Bronchial epithelial cell (primary cell): ENCODE measurements around the gene GPR62. TPM values are rescaled to one million over a fixed set of nuclear protein-coding genes. Genes with fewer than 3 reads are reported as not detected.

Experiments
- DNase-seq: peaks from one replicate; pipeline ENCODE4 v3.0.0-alpha.2; 2010; ENCODE audit warnings: low read depth
- FAIRE-seq: peaks from 2 replicates; lab custom pipeline; 2011; peaks lifted over from hg19 to GRCh38; lab: Jason Lieb, UNC
- H3K27me3 ChIP-seq: 2 replicates; pipeline ENCODE4 v1.5.1; 2011; ENCODE audit warnings: low read length; ENCODE audit not compliant: control insufficient read depth, insufficient read depth
- H3K36me3 ChIP-seq: 2 replicates; pipeline ENCODE4 v1.5.1; 2011; ENCODE audit warnings: low read length; ENCODE audit not compliant: control insufficient read depth, insufficient read depth
- H3K4me3 ChIP-seq: 2 replicates; pipeline ENCODE4 v1.5.1; 2011; ENCODE audit warnings: mild to moderate bottlenecking, low read depth, low read length, control low read depth
- total RNA-seq: library from RNA; depleted of rRNA; stranded (reverse); fragments of >200 nt; gene quantifications from 2 replicates; pipeline ENCODE4 v1.2.1, GENCODE V29; 2014
- TF ChIP-seq, protein P1 (sequence below): IDR thresholded peaks from 2 replicates; pipeline ENCODE4 v1.5.1; 2011; ENCODE audit warnings: mild to moderate bottlenecking, moderate library complexity, low read length, control low read depth, inconsistent platforms; ENCODE audit not compliant: insufficient read depth, severe bottlenecking

The GPR62 gene
- total RNA-seq, 1 donor from 2014 or later: not detected

DNA sequence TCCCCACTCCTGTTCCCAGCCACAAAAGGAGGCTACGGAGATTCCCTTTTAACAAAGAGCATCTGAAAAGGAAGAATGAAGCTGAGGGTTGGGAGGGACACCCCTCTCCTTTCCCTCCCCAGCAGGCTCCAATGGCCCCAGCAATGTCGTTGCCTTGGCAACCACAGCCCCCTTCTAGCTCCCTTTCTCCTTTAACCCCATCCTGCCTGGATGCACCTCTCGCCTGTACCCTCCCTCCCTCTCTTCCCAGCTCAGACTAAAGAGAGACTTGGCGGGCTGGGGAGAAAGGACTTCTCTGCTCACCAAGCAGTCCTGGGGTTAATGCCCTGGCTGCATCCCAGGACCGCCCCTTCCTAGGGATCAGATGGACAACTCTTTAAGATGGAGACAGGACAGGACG, 47.6 kb downstream of the GPR62 start:
- Histone ChIP-seq H3K36me3 (no peaks in the 10 kb centered on the region), H3K27me3 (no peaks in the 10 kb centered on the region), H3K4me3 (no peak overlapping the region)
- no peak for DNase-seq
- TF ChIP-seq, protein P1, sequence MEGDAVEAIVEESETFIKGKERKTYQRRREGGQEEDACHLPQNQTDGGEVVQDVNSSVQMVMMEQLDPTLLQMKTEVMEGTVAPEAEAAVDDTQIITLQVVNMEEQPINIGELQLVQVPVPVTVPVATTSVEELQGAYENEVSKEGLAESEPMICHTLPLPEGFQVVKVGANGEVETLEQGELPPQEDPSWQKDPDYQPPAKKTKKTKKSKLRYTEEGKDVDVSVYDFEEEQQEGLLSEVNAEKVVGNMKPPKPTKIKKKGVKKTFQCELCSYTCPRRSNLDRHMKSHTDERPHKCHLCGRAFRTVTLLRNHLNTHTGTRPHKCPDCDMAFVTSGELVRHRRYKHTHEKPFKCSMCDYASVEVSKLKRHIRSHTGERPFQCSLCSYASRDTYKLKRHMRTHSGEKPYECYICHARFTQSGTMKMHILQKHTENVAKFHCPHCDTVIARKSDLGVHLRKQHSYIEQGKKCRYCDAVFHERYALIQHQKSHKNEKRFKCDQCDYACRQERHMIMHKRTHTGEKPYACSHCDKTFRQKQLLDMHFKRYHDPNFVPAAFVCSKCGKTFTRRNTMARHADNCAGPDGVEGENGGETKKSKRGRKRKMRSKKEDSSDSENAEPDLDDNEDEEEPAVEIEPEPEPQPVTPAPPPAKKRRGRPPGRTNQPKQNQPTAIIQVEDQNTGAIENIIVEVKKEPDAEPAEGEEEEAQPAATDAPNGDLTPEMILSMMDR: no peak
- no peak for FAIRE-seq

DNA sequence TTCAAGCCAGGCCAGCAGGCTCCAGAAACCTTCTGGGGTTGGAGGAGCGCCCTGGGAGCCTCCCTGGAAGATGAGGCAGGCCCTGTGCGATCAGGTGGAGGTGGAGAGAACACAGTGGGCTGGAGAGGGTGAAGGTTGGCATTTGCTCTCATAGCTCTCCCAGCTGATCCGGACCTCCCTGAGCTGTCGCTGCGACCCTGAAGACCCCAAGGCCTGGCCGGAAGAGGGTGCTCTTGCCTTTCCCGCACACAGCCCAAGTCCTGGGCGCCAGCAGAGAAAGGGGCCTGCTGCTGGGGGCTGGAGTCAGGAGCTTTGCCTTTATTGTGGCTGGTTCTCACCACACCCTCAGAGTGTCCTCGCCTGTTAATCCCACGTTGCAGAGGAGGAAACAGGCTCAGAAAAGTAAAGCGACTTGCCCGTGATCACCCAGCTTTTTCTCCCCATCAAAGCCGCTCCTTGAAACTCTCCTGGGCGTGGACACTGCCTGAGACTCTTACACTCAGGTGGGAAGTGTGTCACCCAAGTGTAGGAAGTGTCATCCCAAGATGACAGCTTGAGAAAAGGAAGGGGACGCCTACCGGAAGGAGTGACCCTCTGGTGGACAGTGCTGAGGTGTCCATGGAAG, 49.1 kb downstream of the GPR62 start:
- TF ChIP-seq, protein P1: peak; percentile 57
- Histone ChIP-seq H3K27me3 (no peaks in the 10 kb centered on the region), H3K4me3 (no peak overlapping the region), H3K36me3 (no peaks in the 10 kb centered on the region)
- FAIRE-seq (no peak), DNase-seq (peak; percentile 17)

DNA sequence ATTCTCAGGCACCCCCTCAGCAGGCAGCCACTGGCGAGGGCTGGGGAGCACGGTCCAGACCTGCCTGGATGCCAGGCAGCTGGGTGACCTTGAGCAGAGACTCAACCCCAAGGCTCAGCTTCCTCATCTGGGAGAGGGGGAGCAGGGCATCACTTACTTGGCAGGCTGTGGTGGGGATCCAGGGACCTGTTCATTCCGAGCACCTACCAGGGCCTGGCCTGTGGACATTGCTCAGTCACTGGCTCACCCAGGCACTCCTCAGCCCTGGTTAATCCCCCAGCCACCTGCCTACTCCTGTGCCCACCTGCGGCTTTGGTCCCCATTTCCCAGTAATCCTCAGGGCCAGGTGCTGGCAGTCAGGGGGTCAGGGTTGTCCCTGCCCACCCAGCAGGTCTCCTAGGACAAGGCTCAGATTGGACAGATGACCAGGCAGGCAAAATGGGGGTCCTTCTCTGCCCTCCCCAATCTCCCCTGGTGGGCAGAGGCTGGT, 49.8 kb downstream of the GPR62 start:
- no peak for DNase-seq
- no peaks in the 10 kb centered on the region for H3K36me3 ChIP-seq
- TF ChIP-seq, protein P1: no peak

DNA sequence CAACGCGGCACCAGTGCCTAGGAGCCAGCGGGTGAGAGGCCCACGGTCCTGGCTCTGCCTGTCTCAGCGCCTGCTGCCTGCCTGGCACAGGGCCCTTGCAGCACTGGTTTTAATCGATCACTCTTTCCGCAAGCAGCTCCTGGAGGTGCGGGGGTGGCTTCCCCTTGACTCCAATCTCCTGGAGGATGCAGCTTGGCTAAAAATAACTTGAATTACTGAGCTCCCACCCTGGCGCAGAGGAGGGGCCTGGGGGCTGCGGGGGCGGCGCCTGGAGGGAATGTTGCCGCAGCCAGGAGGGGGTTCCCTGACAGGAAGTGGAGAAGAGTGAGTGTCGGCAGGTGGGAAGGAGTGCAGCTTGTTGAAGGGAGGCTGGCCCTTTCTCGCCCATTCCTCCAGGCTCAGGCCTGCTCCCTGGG, 50.4 kb downstream of the GPR62 start:
- no peak overlapping the region for H3K4me3 ChIP-seq

More for the DNA sequence above, 49.8 kb downstream of the GPR62 start:
- no peaks in the 10 kb centered on the region for H3K27me3 ChIP-seq
- H3K4me3 ChIP-seq: no peak overlapping the region
- FAIRE-seq: no peak

DNA sequence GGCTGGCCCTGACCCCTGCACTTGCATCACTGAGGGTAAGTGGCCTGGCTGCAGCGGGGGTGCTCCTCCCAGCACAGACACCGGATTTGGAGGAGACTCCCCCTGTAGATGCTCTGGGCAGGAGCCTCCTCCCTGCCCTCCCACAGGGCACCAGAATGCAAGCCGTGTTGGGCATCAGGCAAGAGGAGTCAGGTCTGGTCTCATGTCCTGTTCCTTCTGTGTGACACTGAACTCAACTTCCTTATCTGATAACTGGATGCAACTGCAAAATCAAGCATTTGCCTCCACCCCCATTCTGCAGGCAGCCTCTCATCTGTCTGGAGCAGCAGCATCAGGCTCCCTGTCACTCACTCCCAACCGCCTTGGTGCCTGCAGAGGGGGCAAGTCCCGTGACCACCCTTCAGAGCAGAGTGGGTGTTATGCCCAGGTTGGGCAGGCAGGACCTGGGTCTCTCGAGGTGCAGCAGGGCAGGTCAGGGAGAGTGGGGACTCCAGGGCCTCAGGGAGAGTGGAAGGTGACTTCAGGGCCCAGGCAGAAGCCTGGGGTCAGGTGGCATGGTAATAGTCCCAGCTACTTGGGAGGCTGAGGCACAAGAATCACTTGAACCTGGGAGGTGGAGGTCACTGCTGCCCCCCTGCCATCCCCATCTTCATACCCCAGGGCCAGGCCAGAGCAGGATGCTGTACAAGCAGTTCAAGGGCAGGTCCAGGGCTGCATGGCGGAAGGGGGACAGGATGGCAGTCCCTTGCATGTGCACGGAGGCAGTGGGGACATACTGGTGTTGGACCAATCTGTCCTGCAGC, 51.0 kb downstream of the GPR62 start:
- Histone ChIP-seq H3K27me3 (no peaks in the 10 kb centered on the region), H3K36me3 (no peaks in the 10 kb centered on the region), H3K4me3 (no peak overlapping the region)
- TF ChIP-seq, protein P1: no peak
- FAIRE-seq: no peak
- DNase-seq: no peak

More for the DNA sequence above, 50.4 kb downstream of the GPR62 start:
- Histone ChIP-seq H3K27me3 (no peaks in the 10 kb centered on the region), H3K36me3 (no peaks in the 10 kb centered on the region)
- TF ChIP-seq, protein P1: no peak
- DNase-seq: peak; percentile 72
- FAIRE-seq: no peak
